Endothelial cell of umbilical vein (primary cell): ENCODE measurements around the gene MAGI1. TPM values are rescaled to one million over a fixed set of nuclear protein-coding genes. Genes with fewer than 3 reads are reported as not detected.

Experiments used
- BruUV-seq: library from RNA; stranded (reverse); fragments of 400-500 nt; replicated peaks from 2 replicates; lab custom pipeline; 2021; lab: Mats Ljungman, UMichigan
- CTCF ChIA-PET: fragments of 300-600, 350-600 bp; sonication (Branson Sonifier 250); formaldehyde crosslinking; loops from one replicate; lab custom pipeline; 2021; ENCODE audit warnings: antibody characterized with exemption, inconsistent platforms; lab: Charles Lee
- POLR2A ChIA-PET: fragments of 300-600, 350-600 bp; sonication (Branson Sonifier 250); formaldehyde crosslinking; loops from one replicate; lab custom pipeline; 2021; ENCODE audit warnings: antibody characterized with exemption, inconsistent platforms; lab: Charles Lee
- DNase-seq: peaks from one replicate; pipeline ENCODE4 v3.0.0-alpha.2; 2011; ENCODE audit warnings: low read depth, low spot score
- FAIRE-seq: peaks from 2 replicates; lab custom pipeline; 2011; peaks lifted over from hg19 to GRCh38; lab: Jason Lieb, UNC
- H2AFZ ChIP-seq: 2 replicates; pipeline ENCODE4 v1.6.0; 2012; ENCODE audit warnings: low read depth, low read length, control low read depth, inconsistent platforms
- H3K27ac ChIP-seq: 2 replicates; pipeline ENCODE4 v1.5.1; 2011; ENCODE audit warnings: low read depth, mild to moderate bottlenecking, control low read depth, low read length, moderate library complexity; ENCODE audit not compliant: insufficient read depth
- H3K27me3 ChIP-seq, 2 experiments: 2 replicates each; pipeline versions ENCODE4 v1.6.0 to v1.6.1; 2011; ENCODE audit warnings: low read length in 2 of 2, mixed read lengths in 1 of 2; ENCODE audit not compliant: control insufficient read depth in 2 of 2, insufficient read depth in 2 of 2
- H3K36me3 ChIP-seq, 2 experiments: 2 replicates in 1 of 2; 3 replicates in 1 of 2; pipeline ENCODE4 v1.5.1; 2011; ENCODE audit warnings: low read length in 2 of 2, mild to moderate bottlenecking in 1 of 2, moderate library complexity in 1 of 2; ENCODE audit not compliant: control insufficient read depth in 2 of 2, insufficient read depth in 2 of 2; ENCODE audit errors: extremely low read depth in 1 of 2
- H3K4me1 ChIP-seq: 3 replicates; pipeline ENCODE4 v1.5.1; 2011; ENCODE audit warnings: mild to moderate bottlenecking, low read length; ENCODE audit not compliant: control insufficient read depth, insufficient read depth; ENCODE audit errors: extremely low read depth
- H3K4me2 ChIP-seq: 2 replicates; pipeline ENCODE4 v1.6.1; 2011; ENCODE audit warnings: low read length, control low read depth, mixed read lengths; ENCODE audit not compliant: insufficient read depth
- H3K4me3 ChIP-seq, 3 experiments: fragments of 200-600 bp in 1 of 3; sonication (generic), shearing (Covaris generic) in 1 of 3; replicated peaks in 1 of 3; 2 replicates each; pipeline ENCODE4 v1.5.1; 2011 to 2016; ENCODE audit warnings: control low read depth in 3 of 3, low read length in 3 of 3, mild to moderate bottlenecking in 2 of 3, inconsistent platforms in 1 of 3, low read depth in 1 of 3, moderate library complexity in 1 of 3; ENCODE audit not compliant: insufficient read depth in 1 of 3
- H3K79me2 ChIP-seq: 2 replicates; pipeline ENCODE4 v1.6.0; 2012; ENCODE audit warnings: low read length, inconsistent platforms; ENCODE audit not compliant: control insufficient read depth, insufficient read depth
- H3K9ac ChIP-seq: replicated peaks from 2 replicates; pipeline ENCODE3; 2011; ENCODE audit warnings: low read length, control low read depth; ENCODE audit not compliant: insufficient read depth; ENCODE audit errors: extremely low read depth
- H3K9me1 ChIP-seq: replicated peaks from 3 replicates; pipeline ENCODE4 v1.6.0; 2011; ENCODE audit warnings: mild to moderate bottlenecking, low read length; ENCODE audit not compliant: control insufficient read depth, insufficient read depth; ENCODE audit errors: extremely low read depth
- H3K9me3 ChIP-seq: replicated peaks from 2 replicates; pipeline ENCODE4 v1.5.1; 2012; ENCODE audit warnings: low read length, inconsistent platforms; ENCODE audit not compliant: control insufficient read depth, insufficient read depth
- H4K20me1 ChIP-seq: replicated peaks from 2 replicates; pipeline ENCODE3; 2011; ENCODE audit warnings: mild to moderate bottlenecking, low read length; ENCODE audit not compliant: control insufficient read depth, insufficient read depth; ENCODE audit errors: extremely low read depth
- CTCF ChIP-seq, 2 donors: IDR thresholded peaks; 1 replicate in 1 of 2; 2 replicates in 1 of 2; pipeline ENCODE4 v1.5.1; 2011; ENCODE audit warnings: low read length in 2 of 2, mild to moderate bottlenecking in 2 of 2, moderate library complexity in 2 of 2, control low read depth in 1 of 2, inconsistent platforms in 1 of 2, low read depth in 1 of 2; ENCODE audit not compliant: insufficient read depth in 1 of 2; ENCODE audit errors: extremely low read depth in 1 of 2
- EZH2 ChIP-seq: IDR thresholded peaks from 2 replicates; pipeline ENCODE4 v1.6.1; 2012; ENCODE audit warnings: borderline replicate concordance, low read depth, mild to moderate bottlenecking, moderate library complexity, low read length, inconsistent platforms; ENCODE audit not compliant: severe bottlenecking
- FOS ChIP-seq: IDR thresholded peaks from 2 replicates; pipeline ENCODE4 v1.6.1; 2011; ENCODE audit warnings: mild to moderate bottlenecking, low read length, moderate library complexity, borderline replicate concordance; ENCODE audit not compliant: insufficient read depth
- GATA2 ChIP-seq: IDR thresholded peaks from 2 replicates; pipeline ENCODE4 v1.7.0; 2011; ENCODE audit warnings: low read depth, mild to moderate bottlenecking, moderate library complexity, mixed read lengths, low read length; ENCODE audit not compliant: insufficient read length, insufficient read depth
- JUN ChIP-seq: IDR thresholded peaks from 2 replicates; pipeline ENCODE4 v1.6.1; 2011; ENCODE audit warnings: borderline replicate concordance, low read depth; ENCODE audit not compliant: insufficient read length, insufficient read depth
- MAX ChIP-seq: IDR thresholded peaks from 2 replicates; pipeline ENCODE4 v1.6.1; 2011; ENCODE audit not compliant: insufficient read depth, insufficient read length
- MYC ChIP-seq: IDR thresholded peaks from one replicate; pipeline ENCODE4 v1.6.1; 2011; ENCODE audit warnings: mild to moderate bottlenecking, low read depth, low read length
- POLR2A ChIP-seq: IDR thresholded peaks from 2 replicates; pipeline ENCODE4 v1.6.1; 2012; ENCODE audit warnings: low read depth, mild to moderate bottlenecking, control low read depth, low read length
- POLR2AphosphoS5 ChIP-seq: IDR thresholded peaks from 2 replicates; pipeline ENCODE4 v1.6.1; 2012; ENCODE audit warnings: low read depth, mild to moderate bottlenecking, control low read depth, low read length, moderate library complexity; ENCODE audit not compliant: insufficient read depth
- dilution Hi-C: fragments of 300-500 bp; cut with MboI; formaldehyde crosslinking; loops from one replicate; pipeline ENCODE4 v1.15.0; 2019; ENCODE audit warnings: low sequenced_read_pairs; ENCODE audit not compliant: extremely low pct_ligation_motif_present
- intact Hi-C: fragments of 100-400 bp; cut with micrococcal nuclease; formaldehyde crosslinking; loops from one replicate; pipeline ENCODE4 v1.10.0; 2022
- polyA plus RNA-seq, 4 experiments: library from polyadenylated mRNA; depleted of rRNA in 3 of 4; stranded (reverse) in 3 of 4; unstranded in 1 of 4; fragments of >200 nt; gene quantifications; 2 replicates each; pipeline versions ENCODE4 v1.2.1 to v1.2.3, GENCODE V29; 2011 to 2012; ENCODE audit warnings: missing spikeins in 1 of 4
- total RNA-seq: library from RNA; stranded (reverse); gene quantifications from 2 replicates; pipeline ENCODE4 v1.2.3, GENCODE V29; 2021

MAGI1 gene
- total and polyA plus RNA-seq, 2 donors (not counting 3 experiments of a cell fraction or from before 2014, with no cell fraction given): 10.1 to 47.9 TPM

GRCh38 chr3:65855370-65856100, 183.2 kb downstream of the MAGI1 start:
- no peak overlapping the region for H2AFZ ChIP-seq
- DNase-seq (no peak), FAIRE-seq (no peak)
- no peak overlapping the region for H3K9ac ChIP-seq
- H3K9me3 ChIP-seq: no peaks in the 10 kb centered on the region
- peaks cover 19% of the 10 kb centered on the region for H3K4me1 ChIP-seq
- H3K36me3 ChIP-seq: no peaks in the 10 kb centered on the region
- H3K4me2 ChIP-seq: no peak overlapping the region
- no peaks in the 10 kb centered on the region for H3K9me1 ChIP-seq
- intact Hi-C loops: no loop called here
- H4K20me1 ChIP-seq: peaks cover 5% of the 10 kb centered on the region
- ChIA-PET POLR2A (interaction anchor here (0.7 kb wide), 1 partner anchor 119 kb away, joined by 3 read pairs; no protein-coding TSS in a partner anchor), CTCF (no interaction called here)
- no TSS peak for BruUV-seq
- TF ChIP-seq FOS (no peak), GATA2 (no peak), JUN (no peak), EZH2 (no peak), MYC (no peak), POLR2AphosphoS5 (no peak), MAX (no peak), POLR2A (no peak), CTCF (IDR thresholded peaks at IDR 0.05; ENCODE audit: extremely low read depth in 1 of 2, insufficient read depth in 1 of 2, low read depth in 1 of 2, low read length in 2 of 2) (no peak)
- H3K79me2 ChIP-seq: no peaks in the 10 kb centered on the region
- H3K4me3 ChIP-seq: no peak overlapping the region
- dilution Hi-C loops: no loop called here
- H3K27me3 ChIP-seq: no peaks in the 10 kb centered on the region
- H3K27ac ChIP-seq: no peak overlapping the region
